Measurements from ENCODE around the gene ABHD18.
A peak's percentile ranks its signal among the peaks of the same experiment; 100 is the strongest.
"Not testable (repeated sequence)": the region's sequence is repeated elsewhere in the genome, so short reads cannot be mapped to it uniquely, and the experiment has no call there.

Gene ABHD18

DNA sequence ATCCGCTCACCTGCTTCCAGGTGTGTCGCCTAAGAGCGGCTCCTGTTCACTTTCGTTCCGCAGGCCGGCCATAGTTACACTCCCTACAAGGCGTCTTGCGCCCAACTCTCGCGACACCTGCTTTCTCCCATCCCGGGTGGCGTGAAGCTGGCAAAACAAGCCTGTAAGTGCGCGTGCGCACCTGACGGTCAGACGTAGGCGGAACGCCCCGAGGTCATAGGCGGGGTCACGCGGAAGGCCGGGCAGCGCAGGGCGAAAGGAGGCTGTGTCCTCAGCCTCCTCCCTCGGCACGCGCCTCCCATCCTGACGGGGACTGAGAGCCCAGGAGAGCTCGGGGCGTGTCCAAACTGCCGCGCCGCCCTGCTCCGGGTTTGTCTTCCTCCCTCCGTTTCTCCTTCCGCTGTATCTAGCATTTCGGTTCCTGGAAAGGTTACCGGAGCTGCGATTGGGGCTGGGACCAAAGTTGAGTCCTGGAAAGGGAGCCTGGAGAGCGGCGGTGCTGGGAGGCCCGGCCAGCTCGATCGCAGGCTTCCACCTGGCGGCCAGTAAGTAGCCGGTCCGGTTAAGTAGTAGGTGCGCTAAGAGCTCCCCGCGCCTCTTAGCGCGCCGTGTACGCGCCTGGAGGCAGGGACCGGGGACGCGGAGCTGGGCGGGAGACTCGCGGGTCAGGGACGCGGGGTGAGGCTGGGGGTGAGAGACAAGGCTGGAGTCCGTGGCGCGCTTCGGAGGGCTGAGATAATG is at the start of gene ABHD18, which contains the start of gene MFSD8:
Gene ABHD18, plus strand, starts transcription at position 345 of the 741 bp plus-strand sequence. CDS start 17,550 bp downstream, outside the sequence.
Gene MFSD8, minus strand, starts transcription at position 112 of the 741 bp plus-strand sequence. Its CDS starts 40 bp downstream, at position 72.
- peak; percentile 96 for DNase-seq (ENCODE audit: low spot score)

DNA sequence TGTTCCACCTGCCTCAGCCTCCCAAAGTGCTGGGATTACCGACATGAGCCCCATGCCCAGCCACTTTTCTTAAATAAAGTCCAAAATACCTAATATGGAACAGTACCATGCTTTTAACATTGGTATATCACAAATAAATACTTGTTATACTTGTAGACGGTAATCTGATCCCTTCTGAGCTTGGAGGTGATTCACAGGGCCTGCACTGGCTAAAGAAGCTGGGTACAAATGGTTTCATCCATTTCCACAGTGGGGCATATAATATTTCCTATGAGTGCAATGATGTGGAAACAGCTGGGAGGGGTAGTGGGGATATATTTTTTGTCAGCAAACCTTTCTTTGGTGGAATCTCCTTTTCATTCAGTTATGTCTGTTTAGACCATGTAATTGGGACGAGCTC is 48.7 kb upstream of the ABHD18 start:
- DNase-seq (ENCODE audit: low spot score) = no peak

- DNase-seq (ENCODE audit: low spot score) = no peak
These were observed 48.1 kb upstream of the ABHD18 start for GRCh38 chr4:127917151-127917550.

- DNase-seq (ENCODE audit: low spot score) = no peak
These were observed 44.7 kb upstream of the ABHD18 start for GRCh38 chr4:127920521-127920920.

DNA sequence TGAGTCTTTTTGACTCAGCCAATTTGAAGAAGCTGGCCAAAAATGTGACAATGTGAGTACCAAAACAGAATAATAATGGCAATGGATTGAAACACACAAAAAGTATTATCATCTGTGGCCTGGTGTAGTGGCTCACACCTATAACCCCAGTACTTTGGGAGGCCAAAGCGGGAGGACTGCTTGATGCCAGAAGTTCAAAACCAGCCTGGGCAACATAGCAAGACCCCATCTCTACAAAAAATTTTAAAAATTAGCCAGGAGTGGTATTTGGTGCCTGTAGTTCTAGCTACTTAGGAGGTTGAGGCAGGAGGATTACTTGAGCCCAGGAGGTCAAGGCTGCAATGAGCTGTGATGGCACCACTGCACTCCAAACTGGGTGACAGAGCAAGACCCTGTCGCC is 43.0 kb upstream of the ABHD18 start:
- no peak for DNase-seq (ENCODE audit: low spot score)

DNA sequence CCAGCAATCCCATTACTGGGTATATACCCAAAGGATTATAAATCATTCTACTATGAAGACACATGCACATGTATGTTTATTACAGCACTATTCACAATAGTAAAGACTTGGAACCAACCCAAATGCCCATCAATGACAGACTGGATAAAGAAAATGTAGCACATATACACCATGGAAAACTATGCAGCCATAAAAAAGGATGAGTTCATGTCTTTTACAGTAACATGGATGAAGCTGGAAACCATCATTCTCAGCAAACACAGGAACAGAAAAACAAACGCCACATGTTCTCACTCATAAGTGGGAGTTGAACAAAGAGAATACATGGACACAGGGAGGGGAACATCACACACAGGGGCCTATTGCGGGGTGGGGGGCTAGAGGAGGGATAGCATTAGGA is 39.5 kb upstream of the ABHD18 start:
- not testable (repeated sequence) for DNase-seq (ENCODE audit: low spot score)

GRCh38 chr4:127930175-127930574 is 35.0 kb upstream of the ABHD18 start:
- DNase-seq (ENCODE audit: low spot score) = no peak

DNA sequence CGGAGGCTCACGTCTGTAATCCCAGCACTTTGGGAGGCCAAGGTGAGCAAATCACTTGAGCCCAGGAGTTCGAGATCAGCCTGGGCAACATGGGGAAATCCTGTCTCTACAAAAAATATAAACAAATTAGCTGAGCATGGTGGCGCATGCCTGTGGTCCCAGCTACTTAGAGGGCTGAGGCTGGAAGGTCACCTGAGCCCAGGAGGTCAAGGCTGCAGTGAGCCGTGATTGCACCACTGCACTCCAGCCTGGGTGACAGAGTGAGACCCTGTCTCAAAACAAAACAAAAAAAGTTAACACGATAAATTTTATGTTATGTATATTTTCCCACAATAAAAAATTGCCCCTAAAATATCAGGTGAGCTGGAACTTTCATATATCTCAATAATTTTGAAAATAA is 33.4 kb upstream of the ABHD18 start:
- not testable (repeated sequence) for DNase-seq (ENCODE audit: low spot score)

- peak; percentile 26 for DNase-seq (ENCODE audit: low spot score)
These were observed 28.2 kb upstream of the ABHD18 start for GRCh38 chr4:127936974-127937373.

GRCh38 chr4:127957105-127957504 is 8.1 kb upstream of the ABHD18 start:
- no peak for DNase-seq (ENCODE audit: low spot score)

GRCh38 chr4:127959794-127960193 is 5.4 kb upstream of the ABHD18 start:
- DNase-seq (ENCODE audit: low spot score) = peak; percentile 24

DNA sequence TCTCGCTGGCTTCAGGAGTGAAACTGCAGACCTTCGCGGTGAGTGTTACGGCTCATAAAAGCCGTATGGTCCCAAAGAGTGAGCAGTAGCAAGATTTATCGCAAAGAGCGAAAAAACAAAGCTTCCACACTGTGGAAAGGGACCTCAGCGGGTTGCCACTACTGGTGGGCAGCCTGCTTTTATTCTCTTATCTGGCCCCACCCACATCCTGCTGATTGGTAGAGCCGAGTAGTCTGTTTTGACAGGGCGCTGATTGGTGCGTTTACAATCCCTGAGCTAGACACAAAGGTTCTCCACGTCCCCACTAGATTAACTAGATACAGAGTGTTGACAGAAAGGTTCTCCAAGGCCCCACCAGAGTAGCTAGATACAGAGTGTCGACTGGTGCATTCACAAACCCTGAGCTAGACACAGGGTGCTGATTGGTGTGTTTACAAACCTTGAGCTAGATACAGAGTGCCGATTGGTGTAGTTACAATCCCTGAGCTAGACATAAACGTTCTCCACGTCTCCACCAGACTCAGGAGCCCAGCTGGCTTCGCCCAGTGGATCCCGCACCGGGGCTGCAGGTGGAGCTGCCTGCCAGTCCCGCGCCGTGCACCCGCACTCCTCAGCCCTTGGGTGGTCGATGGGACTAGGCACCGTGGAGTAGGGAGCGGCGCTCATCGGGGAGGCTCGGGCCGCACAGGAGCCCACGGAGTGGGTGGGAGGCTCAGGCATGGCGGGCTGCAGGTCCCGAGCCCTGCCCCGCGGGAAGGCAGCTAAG is 1.4 kb upstream of the ABHD18 start:
- not testable (repeated sequence) for DNase-seq (ENCODE audit: low spot score)

- not testable (repeated sequence) for DNase-seq (ENCODE audit: low spot score)
These were observed 662 bp upstream of the ABHD18 start for GRCh38 chr4:127964426-127965061.

DNA sequence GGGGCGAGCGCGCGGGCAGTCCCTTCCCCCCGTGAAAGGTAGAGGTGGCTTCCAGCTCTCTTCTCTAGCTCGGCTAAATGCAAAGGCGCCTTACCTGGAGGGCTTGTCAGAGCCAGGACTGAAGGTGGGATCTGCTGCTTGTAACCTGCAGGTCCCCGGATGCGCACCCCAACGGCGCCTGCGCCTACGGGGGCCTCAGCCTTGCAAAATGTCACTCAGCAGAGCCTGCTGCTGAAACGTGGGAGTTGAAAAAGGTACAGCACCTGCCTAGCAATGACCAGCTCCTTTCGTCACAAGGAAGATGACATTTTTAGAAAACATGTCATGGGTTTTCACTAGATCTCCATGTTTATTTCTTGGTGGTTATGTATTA is 583 bp downstream of the ABHD18 start:
- peak; percentile 23 for DNase-seq (ENCODE audit: low spot score)

GRCh38 chr4:127967141-127967775 is 2.1 kb downstream of the ABHD18 start:
- DNase-seq (ENCODE audit: low spot score) = no peak

GRCh38 chr4:127968586-127968985 is 3.4 kb downstream of the ABHD18 start:
- no peak for DNase-seq (ENCODE audit: low spot score)

DNA sequence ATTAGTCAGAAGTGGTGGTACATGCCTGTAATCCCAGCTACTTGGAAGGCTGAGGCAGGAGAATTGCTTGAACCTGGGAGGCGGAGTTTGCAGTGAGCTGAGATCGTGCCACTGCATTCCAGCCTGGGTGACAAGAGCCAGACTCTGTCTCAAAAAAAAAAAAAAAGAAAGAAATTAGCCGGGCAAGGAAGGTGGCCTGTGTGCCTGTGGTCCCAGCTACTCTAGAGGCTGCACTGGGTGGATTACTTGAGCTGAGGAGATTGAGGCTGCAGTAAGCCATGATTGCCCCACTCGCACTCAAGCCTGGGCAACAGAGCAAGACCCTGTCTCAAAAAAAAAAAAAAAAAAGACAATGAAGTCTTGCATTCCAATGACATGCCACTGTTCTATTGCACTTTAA is 5.7 kb downstream of the ABHD18 start:
- DNase-seq (ENCODE audit: low spot score) = not testable (repeated sequence)

DNA sequence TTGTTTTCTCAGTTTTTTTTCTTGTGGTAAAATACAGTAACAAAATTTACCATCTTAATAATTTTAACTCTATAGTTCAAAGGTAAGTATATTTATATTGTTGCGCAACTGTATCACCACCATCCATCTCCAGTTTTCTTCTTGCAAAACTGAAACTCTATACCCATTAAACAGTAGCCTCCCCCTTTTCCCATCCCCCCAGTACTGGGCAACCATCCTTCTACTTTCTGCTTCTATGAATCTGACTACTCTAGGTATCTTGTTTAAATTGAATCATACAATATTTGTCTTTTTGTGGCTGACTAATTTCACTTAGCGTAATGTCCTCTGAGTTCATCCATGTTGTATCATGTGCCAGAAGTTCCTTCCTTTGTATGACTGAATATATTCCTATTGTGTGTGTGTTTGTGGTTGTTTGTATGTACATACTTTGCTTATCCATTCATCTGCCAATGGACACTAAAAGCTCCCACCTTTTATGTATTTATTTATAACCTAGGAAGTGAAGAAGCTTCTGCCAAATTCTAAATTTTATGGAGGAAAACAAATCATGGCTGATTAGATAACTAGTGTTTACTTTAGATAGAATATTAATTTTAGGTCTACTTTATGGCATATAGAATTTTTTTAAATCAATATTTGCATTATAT is 10.0 kb downstream of the ABHD18 start:
- no peak for DNase-seq (ENCODE audit: low spot score)

- DNase-seq (ENCODE audit: low spot score) = no peak
These were observed 13.7 kb downstream of the ABHD18 start for GRCh38 chr4:127978930-127979329.

DNA sequence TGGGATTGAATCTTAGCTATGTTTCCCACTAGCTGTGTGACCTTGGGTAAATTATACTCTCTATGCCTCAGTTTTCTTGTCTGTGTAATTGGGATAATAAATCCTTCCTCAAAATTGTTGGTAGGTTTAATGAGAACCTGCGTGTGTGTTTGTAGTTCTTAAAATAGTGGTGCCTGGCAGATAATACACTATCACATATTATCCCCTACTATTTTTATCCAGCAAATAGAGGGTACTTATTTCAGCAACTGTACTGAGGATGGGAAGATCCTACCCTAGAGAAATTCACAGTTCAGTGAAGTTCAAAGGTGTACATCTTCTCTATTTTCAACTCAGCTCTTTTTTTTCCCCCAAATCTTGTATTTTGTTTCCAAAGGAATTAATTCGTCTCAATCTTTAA is 17.2 kb downstream of the ABHD18 start:
- DNase-seq (ENCODE audit: low spot score) = no peak

GRCh38 chr4:127985989-127986388 is 20.8 kb downstream of the ABHD18 start:
- no peak for DNase-seq (ENCODE audit: low spot score)

DNA sequence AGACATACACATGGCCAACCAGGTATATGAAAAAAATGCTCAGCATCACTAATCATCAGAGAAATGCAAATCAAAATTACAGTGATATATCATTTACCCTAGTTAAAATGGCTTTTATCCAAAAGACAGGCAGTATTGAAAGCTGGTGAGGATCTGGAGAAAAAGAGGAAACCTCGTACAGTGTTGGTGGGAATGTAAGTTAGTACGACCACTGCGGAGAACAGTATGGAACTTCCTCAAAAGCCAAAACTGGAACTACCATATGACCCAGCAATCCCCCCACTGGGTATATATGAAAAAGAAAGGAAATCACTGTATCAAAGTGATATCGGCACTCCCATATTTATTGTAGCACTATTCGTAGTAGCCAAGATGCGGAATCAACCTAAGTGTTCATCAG is 23.4 kb downstream of the ABHD18 start:
- no peak for DNase-seq (ENCODE audit: low spot score)
